SK-N-SH treated with all-trans-retinoic acid at 6 μM for 48 hours (cell line): Measurements from ENCODE around the gene C13orf46.
"Not testable (repeated sequence)": the region's sequence is repeated elsewhere in the genome, so short reads cannot be mapped to it uniquely, and the experiment has no call there.

Source experiments
- ATAC-seq: fragments of 200-7000 bp; cut with Tn5 transposase; 3 replicates; pipeline ENCODE4 v1.9.1; 2020; ENCODE audit warnings: mild to moderate bottlenecking, moderate library complexity
- ARNTL ChIP-seq: fragments of 450-650 bp; formaldehyde crosslinking; IDR thresholded peaks from 2 replicates; pipeline ENCODE4 v1.5.0; 2020; ENCODE audit warnings: low read depth, mild to moderate bottlenecking, moderate library complexity, borderline replicate concordance
- BACH2 ChIP-seq: fragments of 250-450 bp; sonication (Bioruptor Pico); IDR thresholded peaks from 2 replicates; pipeline ENCODE4 v1.9.0; 2021; ENCODE audit warnings: mild to moderate bottlenecking, borderline replicate concordance
- CREB5 ChIP-seq: fragments of 250-450 bp; sonication (Bioruptor Pico); IDR thresholded peaks from 2 replicates; pipeline ENCODE4 v1.5.1; 2020; ENCODE audit warnings: low read depth, mild to moderate bottlenecking, moderate library complexity
- CSDC2 ChIP-seq: fragments of 250-450 bp; sonication (Bioruptor Pico); IDR thresholded peaks from 2 replicates; pipeline ENCODE4 v1.5.0; 2020; ENCODE audit warnings: mild to moderate bottlenecking, moderate library complexity
- CSRNP3 ChIP-seq: fragments of 250-450 bp; sonication (Bioruptor Pico); IDR thresholded peaks from 2 replicates; pipeline ENCODE4 v1.5.1; 2021; ENCODE audit warnings: mild to moderate bottlenecking, moderate library complexity
- ESRRG ChIP-seq: fragments of 250-450 bp; sonication (Bioruptor Pico); IDR thresholded peaks from 2 replicates; pipeline ENCODE4 v1.6.1; 2021; ENCODE audit warnings: mild to moderate bottlenecking
- GLIS3 ChIP-seq: fragments of 250-450 bp; sonication (Bioruptor Pico); IDR thresholded peaks from 2 replicates; pipeline ENCODE4 v1.5.0; 2020; ENCODE audit warnings: mild to moderate bottlenecking, moderate library complexity
- ISL1 ChIP-seq: fragments of 250-450 bp; sonication (Bioruptor Pico); IDR thresholded peaks from 2 replicates; pipeline ENCODE4 v2.1.2; 2022; ENCODE audit warnings: mild to moderate bottlenecking, moderate library complexity
- OSR1 ChIP-seq: fragments of 250-450 bp; sonication (Bioruptor Pico); IDR thresholded peaks from 2 replicates; pipeline ENCODE4 v1.8.0; 2022; ENCODE audit warnings: moderate library complexity, mild to moderate bottlenecking, inconsistent platforms
- PATZ1 ChIP-seq: fragments of 250-450 bp; sonication (Bioruptor Pico); IDR thresholded peaks from 2 replicates; pipeline ENCODE4 v1.8.0; 2020; ENCODE audit warnings: mild to moderate bottlenecking, moderate library complexity, borderline replicate concordance
- POU6F1 ChIP-seq: fragments of 250-450 bp; sonication (Bioruptor Pico); IDR thresholded peaks from 2 replicates; pipeline ENCODE4 v1.8.0; 2021; ENCODE audit warnings: low read depth, mild to moderate bottlenecking, moderate library complexity, borderline replicate concordance
- PPARA ChIP-seq: fragments of 250-450 bp; sonication (Bioruptor Pico); IDR thresholded peaks from 2 replicates; pipeline ENCODE4 v1.5.0; 2020; ENCODE audit warnings: mild to moderate bottlenecking, borderline replicate concordance
- RARB ChIP-seq: fragments of 250-450 bp; sonication (Bioruptor Pico); IDR thresholded peaks from 2 replicates; pipeline ENCODE4 v1.8.0; 2021; ENCODE audit warnings: mild to moderate bottlenecking, moderate library complexity
- SNAI2 ChIP-seq: fragments of 250-450 bp; sonication (Bioruptor Pico); IDR thresholded peaks from 2 replicates; pipeline ENCODE4 v1.5.0; 2020; ENCODE audit warnings: mild to moderate bottlenecking, moderate library complexity
- TCF4 ChIP-seq: fragments of 250-450 bp; sonication (Bioruptor Pico); IDR thresholded peaks from 2 replicates; pipeline ENCODE4 v1.8.0; 2021; ENCODE audit warnings: mild to moderate bottlenecking, moderate library complexity, borderline replicate concordance
- TOX ChIP-seq: fragments of 250-450 bp; sonication (Bioruptor Pico); IDR thresholded peaks from 2 replicates; pipeline ENCODE4 v1.8.0; 2021; ENCODE audit warnings: mild to moderate bottlenecking, moderate library complexity, borderline replicate concordance
- TSHZ2 ChIP-seq: fragments of 250-450 bp; sonication (Bioruptor Pico); IDR thresholded peaks from 2 replicates; pipeline ENCODE4 v1.5.0; 2020; ENCODE audit warnings: mild to moderate bottlenecking, moderate library complexity
- ZNF565 ChIP-seq: fragments of 450-650 bp; formaldehyde crosslinking; conservative IDR thresholded peaks from 2 replicates; pipeline ENCODE4 v1.5.0; 2020; ENCODE audit warnings: low read depth, mild to moderate bottlenecking, moderate library complexity
- ZNF70 ChIP-seq: fragments of 450-650 bp; formaldehyde crosslinking; IDR thresholded peaks from 2 replicates; pipeline ENCODE4 v1.5.0; 2020; ENCODE audit warnings: mild to moderate bottlenecking, moderate library complexity
- ZNF8 ChIP-seq: fragments of 450-650 bp; formaldehyde crosslinking; IDR thresholded peaks from 2 replicates; pipeline ENCODE4 v1.5.0; 2020; ENCODE audit warnings: mild to moderate bottlenecking, moderate library complexity

C13orf46 gene

GRCh38 chr13:113989585-113990300 lies 15.9 kb upstream of the C13orf46 start:
- no peak for ATAC-seq
- no peak for TF ChIP-seq CREB5 (CRISPR knock-in tag)
- TF ChIP-seq BACH2 = no peak
- no peak for TF ChIP-seq POU6F1
- no peak for TF ChIP-seq CSDC2
- TF ChIP-seq CSRNP3 = no peak
- no peak for TF ChIP-seq TCF4 (CRISPR knock-in tag)
- no peak for TF ChIP-seq ZNF565 (CRISPR knock-in tag)
- no peak for TF ChIP-seq TSHZ2 (CRISPR knock-in tag)
- no peak for TF ChIP-seq ZNF8 (CRISPR knock-in tag)
- no peak for TF ChIP-seq ZNF70

GRCh38 chr13:113988859-113989258 lies 15.0 kb upstream of the C13orf46 start:
- not testable (repeated sequence) for ATAC-seq

GRCh38 chr13:113982296-113982661 lies 8.4 kb upstream of the C13orf46 start:
- TF ChIP-seq RARB (CRISPR knock-in tag) = no peak
- no peak for TF ChIP-seq CSDC2
- TF ChIP-seq GLIS3 (CRISPR knock-in tag) = no peak
- no peak for TF ChIP-seq ISL1 (CRISPR knock-in tag)
- TF ChIP-seq CSRNP3 = no peak
- no peak for ATAC-seq

GRCh38 chr13:113981611-113982295 lies 7.9 kb upstream of the C13orf46 start:
- TF ChIP-seq OSR1 (CRISPR knock-in tag) (no peak), CSRNP3 (no peak), ISL1 (CRISPR knock-in tag) (no peak), TOX (no peak), CSDC2 (no peak), TCF4 (CRISPR knock-in tag) (no peak), PPARA (no peak), RARB (CRISPR knock-in tag) (no peak), ZNF70 (no peak), GLIS3 (CRISPR knock-in tag) (no peak), POU6F1 (no peak), ARNTL (CRISPR knock-in tag) (no peak), BACH2 (no peak), SNAI2 (CRISPR knock-in tag) (no peak), ESRRG (no peak), PATZ1 (CRISPR knock-in tag) (no peak)
- TF ChIP-seq, all 23 proteins: peak for 0
- no peak for ATAC-seq
